ENCODE measurements around the gene PADI6.

PADI6 gene

GRCh38 chr1:17441265-17441992 is 69.4 kb downstream of the PADI6 start:
- no peaks in the 10 kb centered on the region for H3K9me3 Mint-ChIP-seq
- peak overlapping the region; percentile 58 for H3K4me3 Mint-ChIP-seq
- peaks cover 46% of the 10 kb centered on the region for H3K27me3 Mint-ChIP-seq (ENCODE audit: low read depth, poor library complexity)
- TF ChIP-seq, protein P1, sequence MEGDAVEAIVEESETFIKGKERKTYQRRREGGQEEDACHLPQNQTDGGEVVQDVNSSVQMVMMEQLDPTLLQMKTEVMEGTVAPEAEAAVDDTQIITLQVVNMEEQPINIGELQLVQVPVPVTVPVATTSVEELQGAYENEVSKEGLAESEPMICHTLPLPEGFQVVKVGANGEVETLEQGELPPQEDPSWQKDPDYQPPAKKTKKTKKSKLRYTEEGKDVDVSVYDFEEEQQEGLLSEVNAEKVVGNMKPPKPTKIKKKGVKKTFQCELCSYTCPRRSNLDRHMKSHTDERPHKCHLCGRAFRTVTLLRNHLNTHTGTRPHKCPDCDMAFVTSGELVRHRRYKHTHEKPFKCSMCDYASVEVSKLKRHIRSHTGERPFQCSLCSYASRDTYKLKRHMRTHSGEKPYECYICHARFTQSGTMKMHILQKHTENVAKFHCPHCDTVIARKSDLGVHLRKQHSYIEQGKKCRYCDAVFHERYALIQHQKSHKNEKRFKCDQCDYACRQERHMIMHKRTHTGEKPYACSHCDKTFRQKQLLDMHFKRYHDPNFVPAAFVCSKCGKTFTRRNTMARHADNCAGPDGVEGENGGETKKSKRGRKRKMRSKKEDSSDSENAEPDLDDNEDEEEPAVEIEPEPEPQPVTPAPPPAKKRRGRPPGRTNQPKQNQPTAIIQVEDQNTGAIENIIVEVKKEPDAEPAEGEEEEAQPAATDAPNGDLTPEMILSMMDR (IDR thresholded peaks at IDR 0.05): no peak
- no peak for DNase-seq
- no peak overlapping the region for H3K27ac Mint-ChIP-seq
- H3K4me1 Mint-ChIP-seq: peaks cover 37% of the 10 kb centered on the region
- no peaks in the 10 kb centered on the region for H3K36me3 Mint-ChIP-seq (ENCODE audit: low read depth)

GRCh38 chr1:17441993-17442357 is 70.0 kb downstream of the PADI6 start:
- Mint-ChIP-seq H3K27me3 (ENCODE audit: low read depth, poor library complexity) (peaks cover 46% of the 10 kb centered on the region), H3K9me3 (no peaks in the 10 kb centered on the region), H3K36me3 (ENCODE audit: low read depth) (no peaks in the 10 kb centered on the region), H3K4me3 (no peak overlapping the region), H3K4me1 (peaks cover 36% of the 10 kb centered on the region), H3K27ac (no peak overlapping the region)
- TF ChIP-seq, protein P1 (IDR thresholded peaks at IDR 0.05): no peak
- no peak for DNase-seq

GRCh38 chr1:17442841-17443240 is 70.8 kb downstream of the PADI6 start:
- H3K27me3 Mint-ChIP-seq (ENCODE audit: low read depth, poor library complexity): peaks cover 46% of the 10 kb centered on the region
- H3K4me3 Mint-ChIP-seq: no peak overlapping the region
- peaks cover 39% of the 10 kb centered on the region for H3K4me1 Mint-ChIP-seq
- no peaks in the 10 kb centered on the region for H3K9me3 Mint-ChIP-seq
- no peaks in the 10 kb centered on the region for H3K36me3 Mint-ChIP-seq (ENCODE audit: low read depth)
- H3K27ac Mint-ChIP-seq: no peak overlapping the region
- no peak for DNase-seq
- TF ChIP-seq, protein P1 (IDR thresholded peaks at IDR 0.05): no peak

- TF ChIP-seq, protein P1 (IDR thresholded peaks at IDR 0.05): no peak
- H3K27me3 Mint-ChIP-seq (ENCODE audit: low read depth, poor library complexity): peaks cover 22% of the 10 kb centered on the region
- no peak overlapping the region for H3K4me3 Mint-ChIP-seq
- no peaks in the 10 kb centered on the region for H3K36me3 Mint-ChIP-seq (ENCODE audit: low read depth)
- no peak for DNase-seq
- H3K4me1 Mint-ChIP-seq: peaks cover 18% of the 10 kb centered on the region
- H3K27ac Mint-ChIP-seq: peak overlapping the region; percentile 37
- no peaks in the 10 kb centered on the region for H3K9me3 Mint-ChIP-seq
These were observed 75.6 kb downstream of the PADI6 start for GRCh38 chr1:17447501-17447992.

All from nephron progenitor cell (in vitro differentiated cells).